Stimulated activated CD8-positive, alpha-beta memory T cell treated with anti-CD3 and anti-CD28 coated beads, Interleukin-7, amount 100 ng/mL, for 1 hour (primary cell): ENCODE data around the gene DNAJC15.
"Not testable (repeated sequence)": the region's sequence is repeated elsewhere in the genome, so short reads cannot be mapped to it uniquely, and the experiment has no call there.

Source experiments
- DNase-seq, 2 donors: peaks; one replicate each; pipeline ENCODE4 v3.0.0-alpha.2; 2020; ENCODE audit warnings: low read depth in 2 of 2

The DNAJC15 gene

DNA sequence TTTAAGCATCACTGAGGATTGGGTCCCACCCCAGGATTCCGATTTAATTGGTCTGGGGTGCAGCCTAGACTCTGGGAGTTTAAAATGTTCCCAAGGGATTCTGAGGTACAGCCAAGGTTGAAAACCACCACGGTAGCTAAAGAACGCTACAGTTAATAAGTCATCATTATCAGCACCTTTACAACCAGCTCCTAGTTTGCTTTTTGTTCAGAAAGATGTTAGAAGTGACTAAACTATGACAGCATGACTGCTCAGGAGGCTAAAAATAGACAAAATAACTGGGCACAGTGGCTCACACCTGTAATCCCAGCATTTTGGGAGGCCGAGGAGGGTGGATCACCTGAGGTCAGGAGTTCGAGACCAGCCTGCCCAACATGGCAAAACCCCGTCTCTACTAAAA, 19.7 kb upstream of the DNAJC15 start:
- DNase-seq, result no peak

DNA sequence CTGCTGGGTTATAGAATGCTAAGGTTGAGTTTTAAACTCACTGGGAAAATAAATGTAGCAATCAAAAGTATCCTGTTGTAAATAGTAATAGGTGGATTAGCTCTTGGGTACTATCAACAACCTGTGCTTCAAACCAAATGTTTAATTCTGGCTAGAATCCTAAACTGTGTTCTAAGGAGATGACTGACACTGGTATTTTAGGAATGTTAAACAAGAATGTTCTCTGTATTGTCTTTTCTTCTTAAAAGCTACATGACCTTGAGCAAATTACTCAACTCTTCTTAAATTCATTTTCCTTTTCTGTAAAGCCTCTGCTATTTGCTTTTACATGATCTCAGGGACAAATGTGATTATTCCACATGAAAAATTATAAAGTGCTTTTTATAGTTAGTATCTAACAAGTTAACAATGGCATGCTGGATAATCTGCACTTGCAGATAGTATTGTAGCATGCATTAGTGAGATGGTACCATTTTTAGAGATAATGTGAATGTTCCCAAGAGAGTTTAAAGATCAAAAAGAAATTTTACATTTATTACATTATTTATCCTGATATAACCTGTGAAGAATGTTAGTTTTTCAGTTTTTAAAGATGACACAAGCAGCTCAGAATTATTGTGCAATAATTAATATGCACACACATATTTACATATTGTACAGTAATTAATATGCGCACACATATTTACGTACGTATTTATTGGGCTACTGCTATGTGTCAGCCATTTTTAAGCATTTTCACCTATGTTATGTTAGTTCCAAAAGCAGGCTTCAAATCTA, 17.7 kb upstream of the DNAJC15 start:
- no peak for DNase-seq

DNA sequence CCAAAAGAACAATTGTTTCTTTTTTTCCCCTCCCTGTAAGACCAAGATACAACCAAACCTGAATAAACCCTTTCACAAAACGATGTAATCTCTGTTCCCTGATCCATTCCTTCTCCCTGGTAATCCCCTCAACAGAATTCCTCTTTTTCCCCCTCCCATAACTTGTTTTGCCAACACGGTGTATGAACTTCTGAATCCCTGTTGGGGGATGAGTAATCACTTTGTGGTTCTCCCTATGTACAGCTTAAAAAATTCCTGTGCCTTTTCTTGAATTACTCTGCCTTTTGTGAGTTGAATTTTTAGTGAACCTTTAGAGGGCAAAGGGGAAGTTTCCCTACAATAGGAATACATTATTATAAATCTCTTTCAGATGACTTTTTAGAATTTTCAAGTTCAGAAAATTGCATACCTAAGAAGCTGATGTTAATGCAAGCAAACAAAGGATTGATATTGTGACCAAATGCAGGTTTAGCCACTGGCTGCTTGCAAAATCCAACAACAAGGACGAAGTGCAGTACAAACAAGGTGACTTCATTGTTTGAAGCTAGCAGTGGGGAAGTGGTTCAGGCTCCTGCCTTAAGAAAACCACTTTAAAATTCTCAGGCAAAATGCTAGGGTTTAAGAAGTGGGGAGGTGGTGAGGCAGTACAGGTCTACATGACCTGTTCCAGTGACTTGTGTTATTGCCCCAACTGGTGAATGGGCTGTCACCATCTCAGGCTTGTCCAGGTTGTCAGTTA, 16.3 kb upstream of the DNAJC15 start:
- no peak for DNase-seq

DNA sequence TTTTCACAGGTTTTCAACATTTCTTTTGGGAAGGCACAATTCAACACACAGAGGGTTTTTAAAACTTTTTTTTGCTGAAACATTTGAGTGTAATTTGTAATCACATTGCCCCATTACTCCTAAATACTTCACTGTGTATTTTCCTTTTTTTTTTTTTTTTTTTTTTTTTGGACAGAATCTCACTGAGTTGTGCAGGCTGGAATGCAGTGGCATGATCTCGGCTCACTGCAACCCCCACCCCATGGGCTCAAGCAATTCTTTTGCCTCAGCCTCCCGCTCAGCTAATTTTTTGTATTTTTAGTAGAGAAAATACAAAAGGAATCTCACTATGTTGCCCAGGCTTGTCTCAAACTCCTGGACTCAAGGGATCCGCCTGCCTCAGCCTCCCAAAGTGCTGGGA, 14.8 kb upstream of the DNAJC15 start:
- no peak for DNase-seq

DNA sequence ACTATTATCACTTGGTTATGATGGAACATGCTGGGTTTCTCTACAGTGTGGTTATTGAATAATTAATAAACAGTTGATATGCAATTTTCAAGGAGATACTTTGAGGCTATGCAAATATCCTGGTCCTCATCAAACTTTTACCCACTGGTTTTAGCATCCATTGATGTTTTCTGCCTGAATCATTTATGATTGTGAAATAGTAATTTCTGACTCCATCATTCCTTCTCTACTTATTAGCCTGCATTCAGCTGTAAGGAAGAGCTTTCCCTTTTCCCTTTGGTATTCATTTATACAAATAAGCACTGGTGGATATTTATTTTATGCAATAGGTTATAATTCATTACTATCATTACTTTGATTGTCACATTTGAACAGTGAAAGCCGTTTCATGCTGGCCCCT, 13.9 kb upstream of the DNAJC15 start:
- no peak for DNase-seq

DNA sequence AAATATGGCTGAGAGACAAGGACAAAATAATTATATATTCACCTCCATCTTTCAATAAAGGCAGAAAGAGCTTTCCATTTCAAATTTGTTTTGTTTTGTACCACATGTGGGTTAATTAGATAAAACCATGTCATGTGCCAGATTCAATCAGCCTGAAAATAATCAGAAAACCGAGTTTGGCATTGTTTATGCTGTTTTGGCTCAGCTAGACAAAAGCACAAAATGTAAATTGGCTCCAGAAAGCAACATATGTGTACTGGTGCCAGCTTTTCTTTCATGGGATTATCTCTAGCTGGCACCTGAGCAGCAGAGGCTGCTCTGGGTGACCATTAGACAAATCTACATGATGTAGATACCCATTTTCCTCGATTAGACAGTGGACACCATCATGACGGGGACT, 9.2 kb upstream of the DNAJC15 start:
- no peak for DNase-seq

DNA sequence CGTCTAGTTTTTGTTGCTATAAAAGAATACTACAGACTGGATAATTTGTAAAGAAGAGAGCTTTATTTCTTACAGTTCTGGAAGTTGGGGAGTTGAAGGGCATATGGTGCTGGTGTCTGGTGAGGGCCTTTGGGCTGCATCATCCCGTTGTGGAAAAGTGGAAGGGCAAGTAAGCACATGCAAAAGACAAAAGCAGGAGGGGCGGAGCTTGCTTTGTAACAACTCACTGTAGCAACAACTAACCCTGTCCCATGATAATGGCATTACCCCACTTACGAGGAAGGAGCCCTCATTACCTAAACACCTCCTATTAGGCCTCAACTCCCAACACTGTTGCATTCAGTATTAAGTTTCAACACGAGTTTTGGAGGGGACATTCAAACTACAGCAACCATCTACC, 7.2 kb upstream of the DNAJC15 start:
- no peak for DNase-seq

DNA sequence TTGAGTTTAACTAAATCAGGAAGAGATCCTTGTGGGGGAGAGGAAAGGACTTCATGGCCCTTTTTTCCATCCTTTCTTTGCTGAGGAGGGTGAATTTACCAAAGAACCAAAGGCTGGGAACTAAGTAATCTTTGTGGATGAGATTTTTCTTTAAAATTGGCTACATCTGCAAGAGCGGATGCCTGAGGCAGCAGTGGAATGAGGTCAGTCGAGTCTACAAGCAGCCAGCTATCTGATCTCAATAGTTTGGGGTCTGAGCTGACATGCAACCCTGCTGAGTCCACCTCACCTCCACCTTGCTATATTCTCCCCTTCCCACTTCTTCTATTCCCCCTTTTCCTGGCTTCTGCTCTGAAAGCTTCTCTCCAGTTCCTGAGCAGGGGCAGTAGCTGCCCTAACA, 3.6 kb upstream of the DNAJC15 start:
- DNase-seq, result no peak

DNA sequence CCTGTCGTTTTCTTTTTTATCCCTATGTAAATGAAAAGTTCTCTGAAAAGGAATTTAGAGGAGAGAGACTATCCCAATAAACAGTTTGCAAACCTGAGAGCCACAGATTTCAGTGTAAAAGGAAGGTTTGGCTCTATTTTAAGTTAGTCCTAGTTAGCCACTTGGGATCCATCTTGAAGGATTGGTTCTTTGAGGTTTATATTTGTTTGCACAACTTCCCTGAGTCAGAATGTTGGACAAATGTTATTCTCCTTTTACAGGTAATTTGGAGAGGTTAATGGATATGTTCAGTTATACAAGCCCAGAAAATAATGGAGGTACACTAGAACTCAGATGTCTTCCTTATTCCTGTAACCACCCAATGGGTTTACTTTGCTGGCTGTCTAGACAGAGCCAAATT, 2.6 kb upstream of the DNAJC15 start:
- DNase-seq, result no peak

DNA sequence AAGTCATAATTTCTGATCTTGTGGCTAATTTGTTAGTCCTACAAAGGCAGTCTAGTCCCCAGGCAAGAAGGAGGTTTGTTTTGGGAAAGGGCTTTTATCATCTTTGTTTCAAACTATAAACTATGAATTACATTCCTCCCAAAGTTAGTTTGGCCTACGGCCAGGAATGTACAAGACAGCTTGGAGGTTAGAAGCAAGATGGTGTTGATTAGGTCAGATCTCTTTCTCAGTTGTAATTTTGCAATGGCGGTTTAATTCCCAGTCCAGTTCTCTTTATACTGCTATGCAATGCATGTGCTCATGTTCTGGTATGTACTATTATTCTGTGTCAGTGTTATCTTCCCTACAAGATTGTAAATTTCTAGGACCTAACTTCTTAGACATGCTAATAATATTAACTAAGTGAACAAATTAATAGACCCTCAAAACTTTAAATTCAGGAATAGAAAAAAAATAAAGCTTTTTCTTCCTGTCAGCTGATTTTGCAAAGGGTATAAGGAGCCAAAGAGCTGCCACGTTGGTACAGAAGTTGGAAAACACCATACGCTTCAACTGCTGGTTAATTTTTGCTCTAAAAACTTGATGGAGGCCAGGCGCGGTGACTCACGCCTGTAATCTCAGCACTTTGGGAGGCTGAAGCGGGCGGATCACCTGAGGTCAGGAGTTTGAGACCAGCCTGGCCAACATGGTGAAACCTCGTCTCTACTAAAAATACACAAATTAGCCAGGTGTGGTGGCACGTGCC, 1.3 kb upstream of the DNAJC15 start:
- DNase-seq, result no peak

DNA sequence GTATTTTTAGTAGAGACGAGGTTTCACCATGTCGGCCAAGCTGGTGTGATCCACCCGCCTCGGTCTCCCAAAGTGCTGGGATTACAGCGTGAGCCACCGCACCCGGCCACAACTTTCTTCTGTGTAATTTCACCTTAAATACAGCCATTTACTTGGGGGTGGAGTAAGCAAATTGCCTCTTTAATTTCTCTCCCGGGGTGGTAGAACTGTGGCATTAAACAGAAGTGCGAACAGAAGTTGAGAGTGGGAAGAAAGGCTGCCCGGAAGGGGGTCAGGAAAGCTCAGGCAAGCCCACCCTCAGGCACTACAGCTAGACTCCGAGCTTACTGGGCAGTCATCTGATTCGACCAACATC, 475 bp upstream of the DNAJC15 start:
- DNase-seq, result no peak

DNA sequence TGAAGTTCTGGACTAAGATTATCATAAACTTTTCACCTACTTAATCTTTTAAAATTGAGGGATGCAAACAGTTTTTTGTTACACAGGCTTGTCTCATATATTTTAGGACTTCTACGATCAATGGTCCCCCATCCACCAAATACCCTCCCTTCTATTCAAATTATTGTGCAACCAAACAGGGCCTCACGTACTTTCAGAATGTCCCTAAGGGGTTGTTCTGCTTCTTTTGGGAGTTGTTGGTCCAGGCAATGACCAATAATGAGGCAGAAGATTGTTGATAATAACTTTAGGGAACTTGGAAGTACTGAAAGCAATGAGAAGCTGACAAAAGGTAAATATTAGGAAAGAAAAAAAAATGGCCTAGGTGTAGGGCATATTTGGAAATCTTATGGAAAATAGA, 2.9 kb downstream of the DNAJC15 start:
- DNase-seq, result no peak

DNA sequence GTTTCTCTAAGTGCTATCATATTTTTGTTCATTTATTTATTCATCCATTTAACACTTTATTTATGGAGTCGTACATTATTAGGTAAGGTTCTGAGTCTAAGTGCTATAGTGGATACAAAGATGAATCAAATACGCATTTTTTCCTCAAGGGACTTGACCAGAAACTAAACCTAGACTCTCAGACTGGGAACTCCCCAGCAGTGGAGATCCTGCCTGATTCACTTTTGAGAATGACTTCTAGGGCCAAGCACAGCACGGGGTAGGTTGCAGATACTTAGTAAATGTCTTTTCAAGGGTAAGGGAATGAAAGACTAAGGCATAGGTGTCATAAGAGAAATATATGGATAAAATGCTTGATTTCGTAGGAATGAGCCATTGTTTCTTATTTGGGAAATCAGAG, 7.2 kb downstream of the DNAJC15 start:
- DNase-seq, result no peak

DNA sequence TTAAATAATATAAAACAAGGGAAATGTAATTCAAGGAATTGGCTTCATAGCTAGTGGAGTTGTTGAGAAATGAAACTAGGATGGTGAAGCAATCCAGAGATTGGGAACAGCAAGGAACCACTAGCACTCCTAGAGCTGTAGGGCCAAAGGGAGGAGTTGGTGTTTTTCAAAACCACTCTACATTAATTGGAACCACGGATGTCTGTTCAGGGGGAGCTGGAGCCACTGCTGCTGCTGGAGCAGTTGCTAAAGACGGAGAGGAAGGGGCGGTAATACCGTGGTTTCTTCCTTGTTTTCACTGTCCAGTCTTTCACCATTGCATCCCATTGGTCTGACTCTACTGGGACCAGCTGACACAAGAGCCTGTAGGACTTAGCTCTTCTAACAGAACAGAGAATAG, 8.5 kb downstream of the DNAJC15 start:
- no peak for DNase-seq

DNA sequence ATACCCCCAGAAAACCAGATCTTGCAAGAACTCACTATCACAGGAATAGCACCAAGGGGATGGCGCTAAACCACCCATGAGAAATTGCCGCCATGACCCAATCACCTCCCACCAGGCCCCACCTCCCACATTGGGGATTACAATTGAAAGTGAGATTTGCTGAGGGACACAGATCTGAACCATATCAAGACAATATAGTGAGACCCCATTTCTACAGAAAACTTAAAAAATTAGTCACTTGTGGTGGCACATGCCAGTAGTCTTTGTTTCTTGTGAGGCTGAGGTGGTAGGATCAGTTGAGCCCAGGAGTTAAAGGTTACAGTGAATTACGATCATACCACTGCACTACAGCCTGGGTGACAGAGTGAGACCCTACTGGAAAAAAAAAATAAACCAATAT, 9.7 kb downstream of the DNAJC15 start:
- no peak for DNase-seq

DNA sequence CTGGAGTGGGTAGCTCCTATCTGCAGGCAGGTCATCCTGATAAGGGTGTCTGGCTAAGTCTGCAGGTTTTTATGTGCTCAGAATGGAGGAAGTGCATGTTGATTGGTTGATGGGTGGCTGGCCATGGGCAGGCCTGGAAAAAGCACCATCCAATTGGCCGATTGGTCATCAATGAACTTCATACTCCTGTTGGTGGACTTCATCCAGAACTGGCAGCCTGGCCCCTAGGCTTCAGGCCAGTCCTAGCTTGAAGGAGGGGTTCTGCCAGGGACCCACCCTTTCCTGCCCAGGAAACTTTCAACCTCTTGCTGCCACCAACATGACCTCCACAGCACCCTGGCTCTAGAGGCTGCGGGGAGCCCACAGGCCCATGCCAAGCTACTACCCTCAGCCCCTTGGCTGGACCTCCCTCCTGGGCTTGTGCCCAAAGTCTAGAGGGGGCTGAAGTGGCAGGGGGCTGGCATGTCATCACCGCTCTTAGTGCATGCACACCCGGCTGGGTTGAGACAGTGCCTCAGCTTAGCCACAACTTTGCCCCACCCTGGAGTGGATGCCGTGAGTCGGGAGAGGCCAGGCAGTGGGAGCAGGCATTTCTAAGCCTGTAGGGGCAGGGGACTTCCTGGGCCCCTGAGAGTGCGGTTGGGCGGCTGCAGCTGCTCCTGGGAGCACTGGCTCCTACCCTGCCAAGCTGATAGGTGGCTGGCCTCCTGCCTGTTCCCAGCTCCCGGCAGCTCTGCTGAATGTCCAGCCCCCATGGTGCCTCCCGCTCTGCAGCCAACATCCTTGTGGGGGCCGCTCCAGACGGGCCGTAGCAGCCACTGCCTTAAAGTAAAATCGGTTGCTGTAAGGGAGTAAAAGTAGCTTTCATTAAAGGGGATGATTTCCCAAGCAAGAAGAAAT, 13.2 kb downstream of the DNAJC15 start:
- no peak for DNase-seq

DNA sequence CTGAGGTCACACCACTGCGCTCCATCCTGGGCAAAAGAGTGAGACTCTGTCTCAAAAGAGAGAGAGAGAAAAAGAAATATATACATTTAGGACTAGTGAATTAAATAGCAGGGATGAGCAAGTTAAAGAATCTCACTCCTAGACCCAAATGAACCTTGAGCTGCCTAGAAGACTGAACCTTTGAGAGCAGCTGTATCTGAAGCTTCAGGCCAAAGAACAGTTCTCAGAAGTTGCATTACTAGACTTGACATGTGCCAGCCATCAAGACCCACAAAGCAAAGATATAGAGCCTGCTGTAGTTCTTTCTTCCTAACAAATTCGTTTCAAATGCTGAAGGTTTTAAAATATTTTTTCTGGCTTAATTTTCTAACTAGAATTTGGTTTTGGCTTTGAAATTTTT, 16.6 kb downstream of the DNAJC15 start:
- DNase-seq, result no peak

DNA sequence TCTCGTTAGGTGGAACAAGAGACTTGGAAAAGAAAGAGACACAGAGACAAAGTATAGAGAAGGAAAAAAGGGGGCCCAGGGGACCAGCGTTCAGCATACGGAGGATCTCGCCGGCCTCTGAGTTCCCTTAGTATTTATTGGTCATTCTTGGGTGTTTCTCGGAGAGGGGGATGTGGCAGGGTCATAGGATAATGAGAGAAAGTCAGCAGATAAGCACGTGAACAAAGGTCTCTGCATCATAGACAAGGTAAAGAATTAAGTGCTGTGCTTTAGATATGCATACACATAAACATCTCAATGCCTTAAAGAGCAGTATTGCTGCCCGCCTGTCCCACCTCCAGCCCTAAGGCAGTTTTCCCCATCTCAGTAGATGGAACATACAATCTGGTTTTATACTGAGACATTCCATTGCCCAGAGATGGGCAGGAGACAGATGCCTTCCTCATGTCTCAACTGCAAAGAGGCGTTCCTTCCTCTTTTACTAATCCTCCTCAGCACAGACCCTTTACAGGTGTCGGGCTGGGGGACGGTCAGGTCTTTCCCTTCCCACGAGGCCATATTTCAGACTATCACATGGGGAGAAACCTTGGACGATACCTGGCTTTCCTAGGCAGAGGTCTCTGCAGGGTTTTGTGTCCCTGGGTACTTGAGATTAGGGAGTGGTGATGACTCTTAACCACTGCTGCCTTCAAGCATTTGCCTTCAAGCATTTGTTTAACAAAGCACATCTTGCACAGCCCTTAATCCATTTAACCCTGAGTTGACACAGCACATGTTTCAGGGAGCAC, 17.4 kb downstream of the DNAJC15 start:
- DNase-seq, result not testable (repeated sequence)

DNA sequence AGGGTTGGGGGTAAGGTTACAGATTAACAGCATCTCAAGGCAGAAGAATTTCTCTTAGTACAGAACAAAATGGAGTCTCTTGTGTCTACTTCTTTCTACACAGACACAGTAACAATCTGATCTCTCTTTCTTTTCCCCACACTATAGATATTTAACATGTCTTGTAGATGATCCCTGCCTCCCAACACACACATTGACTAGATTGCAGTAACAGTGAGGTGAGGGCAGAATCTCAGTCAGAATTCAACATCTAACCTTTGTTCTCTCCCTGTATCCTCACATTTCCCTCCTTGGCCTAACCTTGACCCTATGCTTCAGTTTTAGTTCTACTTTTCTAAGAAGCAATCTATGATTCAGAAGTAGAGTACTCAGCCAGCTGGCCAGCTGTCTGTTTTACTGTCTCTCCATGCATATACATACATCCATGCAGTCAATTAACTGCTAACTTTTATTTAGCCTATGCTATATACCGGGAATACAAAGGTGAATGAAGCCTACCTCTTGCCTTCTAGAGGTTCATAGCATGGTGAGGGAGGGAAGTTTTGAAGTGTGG, 18.1 kb downstream of the DNAJC15 start:
- no peak for DNase-seq

DNA sequence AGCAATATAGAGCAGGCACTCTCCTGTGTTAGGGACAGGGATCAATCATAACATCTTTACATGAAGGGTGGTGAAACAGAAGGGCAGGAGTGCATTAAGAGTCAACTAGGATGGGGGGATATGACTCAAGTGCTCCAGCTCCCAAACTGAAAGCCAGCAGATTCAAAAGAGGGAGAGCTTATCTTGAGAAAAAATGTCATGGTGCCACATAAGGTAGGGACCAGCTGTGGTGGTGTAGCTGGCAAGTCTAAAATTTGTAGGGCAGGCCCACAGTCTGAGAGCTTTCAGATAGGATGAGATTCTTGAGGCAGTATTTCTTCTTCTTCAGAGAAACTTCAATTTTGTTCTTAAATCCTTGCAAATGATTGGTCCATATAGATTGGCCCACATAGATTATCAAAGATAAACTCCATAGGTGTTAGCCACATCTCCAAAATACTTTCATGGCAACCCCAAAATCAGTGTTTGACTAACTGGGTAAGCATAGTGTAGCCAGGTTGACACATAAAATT, 19.1 kb downstream of the DNAJC15 start:
- DNase-seq, result no peak
